NCI-H510A treated with DMSO at 0.1 percent for 48 hours (cell line): ENCODE measurements around the gene GPC6.

ENCODE experiments used
- DNase-seq: peaks from one replicate; lab custom pipeline; 2025; lab: John Stamatoyannopoulos, UW

GPC6 gene

DNA sequence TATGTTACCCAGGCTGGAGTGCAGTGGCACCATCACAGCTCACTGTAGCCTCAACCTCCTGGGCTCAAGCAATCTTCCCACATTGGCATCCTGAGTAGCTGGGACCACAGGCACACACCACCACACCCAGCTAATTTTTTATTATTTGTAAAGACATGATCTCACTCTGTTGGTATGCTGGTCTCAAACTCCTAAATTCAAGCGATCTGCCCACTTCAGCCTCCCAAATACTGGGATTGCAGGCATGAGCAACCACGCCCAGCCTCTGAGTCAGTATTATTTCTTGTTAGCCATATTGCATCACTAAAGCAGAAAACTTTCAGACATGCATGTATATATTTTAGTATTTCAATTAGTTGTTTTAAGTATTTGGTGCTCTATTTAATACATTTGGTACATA lies 376.4 kb downstream of the GPC6 start:
- DNase-seq = no peak

GRCh38 chr13:93614776-93615175 lies 388.2 kb downstream of the GPC6 start:
- DNase-seq = no peak

GRCh38 chr13:93620181-93620765 lies 393.7 kb downstream of the GPC6 start:
- DNase-seq = no peak

DNA sequence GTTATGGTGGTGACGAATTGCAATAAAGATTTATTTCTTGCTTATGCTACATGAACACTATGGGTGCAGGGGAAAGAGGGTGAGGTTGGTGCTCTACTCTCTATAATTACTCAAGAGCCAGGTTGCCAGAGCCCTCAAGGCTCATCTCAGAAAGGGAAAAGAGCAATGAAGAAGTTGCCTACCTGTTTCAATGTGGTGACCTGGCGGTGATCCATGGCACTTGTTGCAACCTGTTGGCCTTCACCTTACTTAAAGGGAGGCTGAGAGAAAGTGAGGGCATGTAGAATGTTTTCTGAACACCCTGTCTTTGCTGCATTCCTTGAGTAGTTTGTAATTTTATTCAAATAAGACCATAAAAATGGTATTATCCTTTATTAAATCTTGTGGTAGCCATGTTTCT lies 394.4 kb downstream of the GPC6 start:
- no peak for DNase-seq

- DNase-seq = no peak
These were observed 395.4 kb downstream of the GPC6 start for GRCh38 chr13:93621966-93622365.

DNA sequence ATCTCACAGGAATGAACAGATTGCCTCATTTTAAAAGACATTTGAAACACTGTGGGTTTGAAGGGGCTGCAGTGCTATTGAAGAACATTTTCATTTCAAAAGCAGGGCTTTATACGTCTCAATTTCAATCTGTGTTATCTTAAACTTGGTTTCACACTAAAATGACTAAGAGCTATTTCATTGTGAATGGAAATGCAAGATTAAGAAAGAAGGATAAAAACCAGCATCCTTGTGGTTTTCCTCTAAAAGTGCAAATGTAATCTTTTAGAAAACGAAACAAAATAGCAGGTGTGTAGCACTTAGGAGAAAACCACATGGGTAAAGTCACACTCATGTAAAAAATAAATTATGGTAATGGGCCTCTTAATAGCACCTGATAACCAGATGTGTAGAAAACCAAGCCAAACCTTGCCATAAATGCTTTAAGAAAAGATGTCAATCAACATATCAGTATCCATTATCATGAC lies 397.7 kb downstream of the GPC6 start:
- DNase-seq = no peak

GRCh38 chr13:93625536-93625935 lies 398.9 kb downstream of the GPC6 start:
- no peak for DNase-seq

DNA sequence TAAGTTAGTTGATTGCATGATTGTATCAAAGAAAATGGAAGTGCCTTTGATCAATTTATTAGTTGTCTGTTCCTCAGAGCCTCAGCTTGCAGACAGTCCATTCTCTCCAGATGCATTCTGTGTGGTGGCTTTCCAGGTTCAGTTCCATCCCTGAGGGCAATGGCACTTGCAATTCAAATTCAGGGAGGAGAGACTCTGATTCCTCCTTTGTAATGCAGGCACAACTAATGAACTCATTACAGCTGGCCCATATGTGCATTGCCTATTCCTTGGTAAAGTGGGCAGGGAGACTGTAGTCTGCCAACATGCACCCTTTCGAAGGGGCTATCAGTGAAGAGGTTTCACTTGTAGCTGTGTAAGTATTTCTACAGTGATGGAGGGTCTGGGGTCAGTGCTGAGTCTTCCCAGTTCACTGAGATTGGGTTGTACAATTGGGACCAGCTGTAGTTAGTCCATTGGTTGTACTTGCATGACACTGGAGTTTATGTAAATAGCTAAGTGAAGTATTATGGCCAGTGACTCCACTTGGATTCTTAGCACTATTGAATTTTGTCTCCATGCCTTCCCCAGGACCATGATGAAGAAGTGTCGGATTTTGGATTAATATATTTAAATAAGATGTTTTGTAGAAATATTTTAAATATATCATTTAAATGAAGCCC lies 401.7 kb downstream of the GPC6 start:
- no peak for DNase-seq

DNA sequence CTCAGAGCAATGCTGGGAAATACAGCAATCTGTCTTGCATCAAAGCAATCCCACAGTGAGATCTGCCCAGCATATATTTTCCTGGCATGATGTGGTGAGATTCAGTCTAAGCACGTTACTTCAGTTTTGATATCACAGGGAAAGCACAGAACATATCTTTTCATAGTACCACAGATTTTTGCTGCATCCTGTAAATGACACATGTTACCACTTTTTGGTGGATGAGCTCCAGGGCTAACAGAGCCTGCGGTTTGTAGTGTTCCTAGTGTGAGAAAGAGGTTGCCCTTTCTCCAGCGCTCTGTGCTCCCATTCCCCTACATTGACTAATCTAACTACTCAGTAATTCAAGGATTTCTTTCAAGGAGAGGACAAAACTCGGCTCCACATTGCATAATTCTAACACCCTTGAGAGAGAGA lies 409.0 kb downstream of the GPC6 start:
- DNase-seq = no peak

DNA sequence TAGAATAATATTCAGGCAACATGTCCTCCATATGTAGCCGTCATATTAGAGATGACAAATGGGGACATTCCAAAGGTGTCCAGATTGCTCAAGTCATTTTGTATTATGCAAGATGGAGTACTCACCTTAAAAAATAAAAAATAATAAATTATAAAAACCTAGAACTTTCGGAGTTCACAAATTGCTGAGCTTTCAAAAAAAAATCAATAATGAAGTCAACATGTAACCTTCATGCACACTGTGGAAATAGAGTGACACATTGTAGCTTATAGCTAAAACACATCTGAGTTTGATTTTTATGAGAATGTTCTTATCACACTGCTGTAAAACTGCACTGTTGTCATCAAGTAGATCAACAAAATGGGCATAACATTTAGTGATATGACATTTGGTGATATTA lies 411.2 kb downstream of the GPC6 start:
- no peak for DNase-seq

DNA sequence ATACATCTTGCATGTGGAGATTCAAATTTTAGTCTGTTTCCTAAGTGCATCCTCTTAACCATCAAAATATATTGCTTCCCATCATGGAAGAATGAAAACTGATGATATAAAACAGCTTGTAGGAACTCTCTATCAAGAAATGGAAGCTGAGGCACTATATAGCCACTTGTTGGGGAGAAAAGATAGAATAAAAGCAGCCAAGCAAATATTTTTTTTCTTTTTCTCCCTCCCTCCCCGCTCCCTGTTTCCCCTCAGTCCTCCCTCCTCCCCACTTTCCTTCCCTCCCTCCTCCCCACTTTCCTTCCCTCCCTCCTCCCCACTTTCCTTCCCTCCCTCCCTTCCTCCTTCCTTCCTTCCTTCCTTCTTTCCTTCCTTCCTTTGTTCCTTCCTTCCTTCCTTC lies 413.8 kb downstream of the GPC6 start:
- no peak for DNase-seq

- DNase-seq = no peak
These were observed 419.6 kb downstream of the GPC6 start for GRCh38 chr13:93646245-93646644.

- no peak for DNase-seq
These were observed 422.9 kb downstream of the GPC6 start for GRCh38 chr13:93649496-93649895.

- no peak for DNase-seq
These were observed 427.2 kb downstream of the GPC6 start for GRCh38 chr13:93653776-93654175.

GRCh38 chr13:93655154-93655553 lies 428.5 kb downstream of the GPC6 start:
- DNase-seq = no peak

DNA sequence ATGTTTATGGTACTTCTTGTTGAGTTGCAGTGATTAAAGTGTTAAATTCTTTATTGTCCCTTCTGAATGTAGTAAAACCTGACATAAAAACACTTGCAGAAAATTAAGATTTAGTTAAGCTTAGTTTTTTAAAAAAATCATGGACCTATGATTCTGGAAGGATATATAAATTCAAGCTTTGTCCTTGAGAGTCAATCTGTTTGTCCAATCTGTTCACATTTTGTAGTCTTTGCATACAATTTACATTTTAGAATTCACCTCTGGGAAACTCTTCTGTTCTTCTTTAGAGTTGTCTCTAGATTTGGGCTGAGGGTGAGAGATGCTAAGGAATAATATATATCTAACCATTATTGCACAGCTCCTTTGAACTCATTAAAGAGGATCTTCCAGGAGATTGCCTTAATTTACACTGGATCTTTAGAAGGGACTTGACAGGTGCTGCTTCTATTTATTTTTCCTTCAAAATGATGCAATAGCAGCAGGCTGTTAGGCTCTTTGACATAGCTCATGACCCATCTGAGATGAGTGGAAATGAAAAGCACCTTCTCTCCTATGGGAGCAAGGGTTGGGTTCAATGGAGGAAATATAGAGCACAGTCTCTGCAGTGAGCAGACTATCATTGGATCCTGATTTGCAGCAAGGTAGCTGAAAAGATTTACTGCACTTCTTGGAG lies 433.9 kb downstream of the GPC6 start:
- DNase-seq = peak; percentile 10

DNA sequence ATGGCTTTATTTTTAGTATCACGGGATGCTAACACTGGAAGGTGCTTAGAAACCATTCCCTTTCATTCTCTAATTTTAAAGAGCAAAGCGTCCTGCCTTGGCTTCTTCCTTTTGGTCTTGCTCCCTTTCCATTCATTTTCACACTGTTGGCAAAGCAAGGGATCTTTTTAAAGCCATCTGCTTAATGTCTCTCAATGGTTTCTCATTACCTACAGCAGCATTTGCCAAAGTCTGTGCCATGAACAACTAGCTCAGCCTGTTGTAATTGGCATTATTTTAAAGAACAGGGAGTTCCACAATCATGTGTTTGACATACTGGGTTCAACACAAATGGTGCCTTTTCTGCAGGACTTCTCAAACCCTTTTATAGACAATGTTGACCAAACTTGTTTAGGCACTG lies 444.3 kb downstream of the GPC6 start:
- no peak for DNase-seq

- no peak for DNase-seq
These were observed 446.4 kb downstream of the GPC6 start for GRCh38 chr13:93672996-93673395.

GRCh38 chr13:93673885-93674284 lies 447.3 kb downstream of the GPC6 start:
- DNase-seq = no peak

DNA sequence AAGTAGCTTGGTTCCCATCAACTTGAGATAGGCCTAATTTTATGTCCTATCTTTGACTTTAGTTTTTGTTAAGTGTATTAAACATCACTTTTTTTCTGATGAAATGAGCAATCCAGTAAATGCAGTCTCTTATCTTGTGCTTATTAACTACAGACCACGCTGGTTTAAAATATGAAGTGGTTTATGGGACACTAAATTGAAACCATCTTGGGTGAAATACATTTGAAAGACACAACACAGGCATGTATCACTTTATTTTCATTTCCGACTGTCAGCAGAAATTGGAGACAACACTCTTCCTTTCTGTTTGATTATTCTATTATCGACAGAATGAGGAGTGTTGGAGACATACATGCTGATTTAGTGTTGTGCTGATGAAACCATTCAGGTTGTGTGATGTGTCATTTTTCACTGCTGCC lies 447.7 kb downstream of the GPC6 start:
- no peak for DNase-seq

DNA sequence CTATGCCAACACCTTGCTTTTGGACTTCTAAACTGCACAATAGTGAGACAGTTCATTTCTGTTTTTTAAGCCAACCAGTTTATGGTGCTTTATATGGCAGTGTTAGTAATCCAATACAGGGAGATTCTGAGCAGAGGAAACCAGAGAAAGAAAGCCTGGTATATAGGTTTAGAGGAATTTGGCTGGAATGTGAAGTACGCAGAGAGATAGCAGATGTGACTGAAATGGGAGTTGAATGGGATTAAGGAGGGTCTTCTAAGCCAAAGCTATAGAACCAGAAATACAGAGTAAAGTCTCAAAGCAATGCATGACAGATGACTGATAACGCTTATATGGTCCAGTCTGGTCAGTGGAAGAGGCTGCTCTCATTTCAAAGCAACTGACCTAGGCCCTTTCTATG lies 453.7 kb downstream of the GPC6 start:
- DNase-seq = no peak

DNA sequence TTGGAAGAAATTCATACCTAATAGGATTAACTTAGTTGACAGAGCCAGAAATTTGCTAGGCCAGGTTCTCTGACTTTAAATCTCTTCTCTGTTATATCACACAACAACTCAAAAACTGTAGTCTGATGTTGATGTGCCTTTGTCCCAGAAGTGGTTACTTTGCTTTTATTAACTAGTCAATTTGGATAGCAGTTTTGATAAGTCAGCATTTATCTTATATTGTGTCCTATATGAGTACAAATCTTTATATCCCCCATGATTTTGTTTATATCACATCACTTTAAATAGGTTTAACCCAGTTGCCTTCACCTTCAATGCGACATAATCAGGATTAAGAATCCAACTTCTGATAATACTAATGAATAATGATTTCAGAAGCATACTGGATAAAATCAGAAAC lies 459.3 kb downstream of the GPC6 start:
- no peak for DNase-seq

GRCh38 chr13:93686399-93686798 lies 459.8 kb downstream of the GPC6 start:
- DNase-seq = no peak

- no peak for DNase-seq
These were observed 460.7 kb downstream of the GPC6 start for GRCh38 chr13:93687261-93687660.
